Gastroesophageal sphincter (tissue), 4 donors: ENCODE data around the gene ERCC2. TPM values are rescaled to one million over a fixed set of nuclear protein-coding genes. Genes with fewer than 3 reads are reported as not detected.
A peak's percentile ranks its signal among the peaks of the same experiment; 100 is the strongest.

Source experiments
- ATAC-seq: fragments of 150-250 bp; one replicate; pipeline ENCODE4 v1.9.1; 2016; ENCODE audit warnings: mild to moderate bottlenecking, moderate library complexity
- H3K27ac ChIP-seq, 4 donors: fragments of 200-600 bp; sonication (generic) in 3 of 4; 1 replicate in 3 of 4; 2 replicates in 1 of 4; pipeline ENCODE4 v1.5.1; 2016 to 2019
- H3K27me3 ChIP-seq: fragments of 200-600 bp; sonication (generic); one replicate; pipeline ENCODE4 v1.5.1; 2019
- H3K36me3 ChIP-seq, 2 donors: fragments of 200-600 bp; sonication (generic); one replicate each; pipeline ENCODE4 v1.5.1; 2019; ENCODE audit warnings: control low read depth in 1 of 2
- H3K4me1 ChIP-seq, 3 donors: fragments of 200-600 bp; sonication (generic); 1 replicate in 2 of 3; 2 replicates in 1 of 3; pipeline ENCODE4 v1.5.1; 2016 to 2019; ENCODE audit warnings: control low read depth in 2 of 3
- H3K4me3 ChIP-seq, 2 donors: fragments of 200-600 bp; sonication (generic); one replicate each; pipeline ENCODE4 v1.5.1; 2019; ENCODE audit warnings: mild to moderate bottlenecking in 1 of 2, moderate library complexity in 1 of 2
- H3K9me3 ChIP-seq, 3 donors: fragments of 200-600 bp; sonication (generic); one replicate each; pipeline ENCODE4 v1.5.1; 2017 to 2019; ENCODE audit warnings: control low read depth in 2 of 3
- EP300 ChIP-seq: sonication (generic); formaldehyde crosslinking; IDR thresholded peaks from one replicate; pipeline ENCODE4 v1.6.1; 2017; ENCODE audit warnings: antibody characterized with exemption, mild to moderate bottlenecking
- POLR2A ChIP-seq, 2 donors: fragments of 450-650 bp; IDR thresholded peaks; one replicate each; pipeline ENCODE4 v1.6.1; 2017; ENCODE audit warnings: antibody characterized with exemption in 2 of 2, mild to moderate bottlenecking in 2 of 2, moderate library complexity in 1 of 2
- POLR2AphosphoS5 ChIP-seq: sonication (generic); formaldehyde crosslinking; IDR thresholded peaks from one replicate; pipeline ENCODE4 v1.6.1; 2017; ENCODE audit warnings: antibody characterized with exemption
- WGBS, 2 donors: methylation state at CpG; one replicate each; pipeline ENCODE4 v1.1.5; 2018; ENCODE audit warnings: low coverage in 1 of 2; 5-methylcytosine and 5-hydroxymethylcytosine counted together
- total RNA-seq, 4 donors: library from RNA; depleted of rRNA; stranded (reverse); fragments of >200 nt; gene quantifications; one replicate each; pipeline ENCODE4 v1.1.0, GENCODE V29; 2016
- TF ChIP-seq, protein P1 (sequence below), 4 experiments: fragments of 200-600 bp in 2 of 4; fragments of 450-650 bp in 2 of 4; sonication (generic) in 1 of 4; IDR thresholded peaks; one replicate each; pipeline ENCODE4 v1.5.1; 2017 to 2019; ENCODE audit warnings: antibody characterized with exemption in 4 of 4, mild to moderate bottlenecking in 2 of 4, moderate library complexity in 2 of 4

The ERCC2 gene
- total RNA-seq, 4 donors from 2014 or later, result 7.1 to 18.8 (median 12.5) TPM

DNA sequence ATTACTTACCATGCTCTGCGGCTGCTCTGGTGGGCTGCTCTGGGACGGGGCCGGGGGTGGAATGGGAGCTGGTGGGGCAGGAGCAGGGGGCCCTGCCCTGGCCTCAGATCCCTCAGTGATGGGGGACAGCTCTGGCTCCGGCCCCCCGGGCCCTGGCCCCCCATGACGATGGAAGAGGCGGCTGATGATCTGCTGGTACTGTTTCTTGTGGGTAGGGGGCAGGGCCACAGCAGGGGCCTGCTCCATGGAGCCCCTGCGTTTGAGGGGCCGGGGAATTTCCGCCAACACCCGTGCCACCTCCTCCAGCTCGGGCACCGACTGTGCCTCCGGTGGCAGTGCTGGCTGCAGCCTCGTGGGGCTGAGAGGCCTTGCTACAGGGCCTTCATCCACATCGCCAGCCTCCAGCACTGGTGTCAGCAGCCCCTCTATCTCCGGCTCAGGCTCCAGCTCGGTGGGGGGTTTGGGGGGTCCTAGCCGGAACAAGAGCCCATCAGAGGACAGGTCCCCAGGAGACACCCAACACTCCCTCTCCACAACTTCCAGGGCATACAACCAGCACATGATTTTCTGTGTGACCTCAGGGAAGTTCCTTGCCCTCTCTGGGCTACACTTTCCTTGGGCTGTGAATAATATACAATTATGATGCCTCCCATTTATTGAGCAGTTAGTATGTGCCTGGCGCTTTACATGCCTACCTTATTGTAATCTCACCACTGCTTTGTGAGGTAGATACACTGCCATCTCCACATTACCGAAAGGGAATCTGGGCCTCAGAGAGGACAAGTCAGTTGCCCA is 21.7 kb upstream of the ERCC2 start:
- 100% methylated on average over 2 of the region's 21 CpGs for WGBS, 2 donors
- peaks cover 21% of the 10 kb centered on the region for H3K27me3 ChIP-seq
- H3K4me1 ChIP-seq, result no peaks in the 10 kb centered on the region
- peaks cover 0 to 13% of the 10 kb centered on the region in 2 donors for H3K36me3 ChIP-seq
- no peak overlapping the region for H3K4me3 ChIP-seq
- no peak for ATAC-seq
- no peak for TF ChIP-seq EP300
- TF ChIP-seq, protein P1, sequence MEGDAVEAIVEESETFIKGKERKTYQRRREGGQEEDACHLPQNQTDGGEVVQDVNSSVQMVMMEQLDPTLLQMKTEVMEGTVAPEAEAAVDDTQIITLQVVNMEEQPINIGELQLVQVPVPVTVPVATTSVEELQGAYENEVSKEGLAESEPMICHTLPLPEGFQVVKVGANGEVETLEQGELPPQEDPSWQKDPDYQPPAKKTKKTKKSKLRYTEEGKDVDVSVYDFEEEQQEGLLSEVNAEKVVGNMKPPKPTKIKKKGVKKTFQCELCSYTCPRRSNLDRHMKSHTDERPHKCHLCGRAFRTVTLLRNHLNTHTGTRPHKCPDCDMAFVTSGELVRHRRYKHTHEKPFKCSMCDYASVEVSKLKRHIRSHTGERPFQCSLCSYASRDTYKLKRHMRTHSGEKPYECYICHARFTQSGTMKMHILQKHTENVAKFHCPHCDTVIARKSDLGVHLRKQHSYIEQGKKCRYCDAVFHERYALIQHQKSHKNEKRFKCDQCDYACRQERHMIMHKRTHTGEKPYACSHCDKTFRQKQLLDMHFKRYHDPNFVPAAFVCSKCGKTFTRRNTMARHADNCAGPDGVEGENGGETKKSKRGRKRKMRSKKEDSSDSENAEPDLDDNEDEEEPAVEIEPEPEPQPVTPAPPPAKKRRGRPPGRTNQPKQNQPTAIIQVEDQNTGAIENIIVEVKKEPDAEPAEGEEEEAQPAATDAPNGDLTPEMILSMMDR (IDR thresholded peaks at IDR 0.05), result no peak
- TF ChIP-seq POLR2AphosphoS5, result no peak
- no peak for TF ChIP-seq POLR2A (IDR thresholded peaks at IDR 0.05)
- H3K9me3 ChIP-seq, result no peaks in the 10 kb centered on the region
- no peak overlapping the region for H3K27ac ChIP-seq

- H3K4me1 ChIP-seq, result no peaks in the 10 kb centered on the region
- no peak overlapping the region for H3K27ac ChIP-seq
- no peak overlapping the region for H3K4me3 ChIP-seq
- H3K27me3 ChIP-seq, result peaks cover 21% of the 10 kb centered on the region
- WGBS, 2 donors, result 82 to 83% methylated on average over 2 of the region's 3 CpGs
- no peaks in the 10 kb centered on the region for H3K9me3 ChIP-seq
- H3K36me3 ChIP-seq, result peaks cover 0 to 9% of the 10 kb centered on the region in 2 donors
- TF ChIP-seq POLR2A (IDR thresholded peaks at IDR 0.05) (no peak), POLR2AphosphoS5 (no peak), EP300 (no peak)
- TF ChIP-seq, protein P1 (IDR thresholded peaks at IDR 0.05), result no peak
- no peak for ATAC-seq
These were observed 21.0 kb upstream of the ERCC2 start for GRCh38 chr19:45391346-45391745.

DNA sequence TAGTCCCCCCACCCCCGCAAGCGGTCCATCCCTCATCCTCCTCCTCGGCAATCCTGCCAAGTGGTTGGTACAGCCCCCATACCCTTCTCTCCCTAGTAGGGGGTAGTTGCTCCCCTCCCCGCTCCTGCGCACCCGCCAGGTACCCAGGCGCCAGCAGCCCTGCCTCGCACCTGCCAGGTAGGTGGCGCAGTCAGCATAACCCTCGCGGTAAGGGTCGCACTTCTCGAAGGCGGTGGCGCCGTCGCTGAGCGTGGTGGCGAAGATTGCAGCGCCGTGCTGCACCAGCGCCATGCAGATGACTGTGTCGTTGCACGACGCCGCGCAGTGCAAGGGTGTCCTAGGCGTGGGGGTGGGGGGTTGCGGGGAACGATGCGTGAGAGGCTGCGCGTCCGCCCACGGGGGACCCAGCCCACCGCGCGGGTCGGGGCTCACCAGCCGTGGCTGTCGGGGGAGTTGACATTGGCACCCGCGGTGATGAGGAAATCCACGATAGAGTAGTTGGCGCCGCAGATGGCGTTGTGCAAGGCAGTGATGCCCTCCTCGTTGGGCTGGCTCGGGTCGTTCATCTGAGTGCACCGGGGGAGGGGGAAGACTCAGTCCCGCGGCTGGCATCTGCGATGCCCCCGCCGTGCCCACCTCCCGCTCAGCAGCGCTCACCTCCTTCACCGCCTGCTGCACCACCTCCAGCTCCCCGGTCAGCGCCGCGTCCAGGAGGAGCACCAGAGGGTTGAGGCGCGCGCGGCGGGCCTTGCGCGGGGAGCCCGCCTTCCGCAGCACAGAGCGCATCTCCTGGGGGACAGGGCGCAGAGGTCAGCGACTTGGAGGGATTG is 15.2 kb upstream of the ERCC2 start:
- H3K4me3 ChIP-seq, result no peak overlapping the region
- H3K27me3 ChIP-seq, result peaks cover 45% of the 10 kb centered on the region
- no peaks in the 10 kb centered on the region for H3K9me3 ChIP-seq
- ATAC-seq, result peak; percentile 13
- no peak overlapping the region for H3K27ac ChIP-seq
- no peaks in the 10 kb centered on the region for H3K36me3 ChIP-seq
- TF ChIP-seq, protein P1 (IDR thresholded peaks at IDR 0.05), result no peak
- no peak for TF ChIP-seq EP300
- no peak for TF ChIP-seq POLR2AphosphoS5
- TF ChIP-seq POLR2A (IDR thresholded peaks at IDR 0.05), result no peak
- H3K4me1 ChIP-seq, result peaks cover 0 to 9% (median 6%) of the 10 kb centered on the region in 3 donors
- 7% methylated on average over 5 of the region's 75 CpGs; no CpG with 5 or more reads in 1 of the 2 donors for WGBS, 2 donors

DNA sequence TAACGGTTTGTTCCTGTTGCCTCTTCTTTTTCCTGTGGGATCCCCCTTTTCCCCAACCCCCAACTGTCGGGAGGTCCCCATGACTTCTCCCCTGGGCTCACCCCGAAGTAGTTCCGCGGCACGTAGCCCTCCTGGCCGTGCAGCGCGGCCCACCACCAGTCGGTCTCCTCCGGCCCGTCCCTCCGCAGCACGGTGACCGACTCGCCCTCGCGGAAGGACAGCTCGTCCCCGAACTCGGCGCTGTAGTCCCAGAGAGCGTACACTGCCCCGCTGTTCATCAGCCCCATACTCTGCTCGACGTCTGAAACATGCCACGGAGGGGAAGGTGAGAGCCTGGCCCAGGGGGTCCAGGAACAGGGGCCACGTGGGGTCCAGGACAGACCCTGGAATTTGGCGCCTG is 12.1 kb upstream of the ERCC2 start:
- WGBS, 2 donors, result 85 to 100% methylated on average over 6 to 7 of the region's 29 CpGs
- Histone ChIP-seq H3K36me3 (no peaks in the 10 kb centered on the region), H3K27me3 (peaks cover 40% of the 10 kb centered on the region), H3K4me3 (no peak overlapping the region), H3K4me1 (peaks cover 0 to 9% (median 6%) of the 10 kb centered on the region in 3 donors), H3K27ac (no peak overlapping the region), H3K9me3 (no peaks in the 10 kb centered on the region)
- TF ChIP-seq, protein P1 (IDR thresholded peaks at IDR 0.05), result no peak
- TF ChIP-seq POLR2A (IDR thresholded peaks at IDR 0.05), result no peak
- no peak for TF ChIP-seq POLR2AphosphoS5
- TF ChIP-seq EP300, result no peak
- no peak for ATAC-seq
